Measurements from ENCODE around the gene PLA2G5. TPM values are rescaled to one million over a fixed set of nuclear protein-coding genes. Genes with fewer than 3 reads are reported as not detected.
"Not testable (repeated sequence)": the region's sequence is repeated elsewhere in the genome, so short reads cannot be mapped to it uniquely, and the experiment has no call there.

The PLA2G5 gene
- total RNA-seq, 4 donors from 2014 or later = 0.87 to 4.7 (median 2.2) TPM

- Histone ChIP-seq H3K9me3 (peaks cover 0 to 16% (median 0%) of the 10 kb centered on the region in 4 donors), H3K36me3 (no peaks in the 10 kb centered on the region), H3K4me3 (no peak overlapping the region), H3K27ac (no peak overlapping the region), H3K4me1 (no peaks in the 10 kb centered on the region), H3K27me3 (no peaks in the 10 kb centered on the region)
- WGBS, 2 donors = 72 to 77% methylated on average over 10 of the region's 10 CpGs
- no peak for DNase-seq (ENCODE audit: low spot score in 2 of 2)
- TF ChIP-seq CTCF (IDR thresholded peaks at IDR 0.05) (no peak), POLR2A (IDR thresholded peaks at IDR 0.05) (no peak), EP300 (IDR thresholded peaks at IDR 0.05) (no peak)
Measured at GRCh38 chr1:20125100-20125499, 55.1 kb downstream of the PLA2G5 start.

GRCh38 chr1:20126041-20126805 lies 56.2 kb downstream of the PLA2G5 start:
- H3K27me3 ChIP-seq = no peaks in the 10 kb centered on the region
- WGBS, 2 donors = 68% methylated on average over 8 to 9 of the region's 9 CpGs
- no peak for DNase-seq (ENCODE audit: low spot score in 2 of 2)
- H3K9me3 ChIP-seq = peaks cover 0 to 19% (median 0%) of the 10 kb centered on the region in 4 donors
- H3K4me3 ChIP-seq = no peak overlapping the region
- H3K36me3 ChIP-seq = no peaks in the 10 kb centered on the region
- no peak overlapping the region for H3K27ac ChIP-seq
- no peak for TF ChIP-seq CTCF (IDR thresholded peaks at IDR 0.05)
- no peak for TF ChIP-seq EP300 (IDR thresholded peaks at IDR 0.05)
- TF ChIP-seq POLR2A (IDR thresholded peaks at IDR 0.05) = no peak
- no peaks in the 10 kb centered on the region for H3K4me1 ChIP-seq

GRCh38 chr1:20126806-20127440 lies 56.9 kb downstream of the PLA2G5 start:
- Histone ChIP-seq H3K27ac (no peak overlapping the region), H3K27me3 (no peaks in the 10 kb centered on the region), H3K9me3 (peaks cover 0 to 19% (median 0%) of the 10 kb centered on the region in 4 donors), H3K36me3 (no peaks in the 10 kb centered on the region), H3K4me3 (no peak overlapping the region), H3K4me1 (no peaks in the 10 kb centered on the region)
- no peak for TF ChIP-seq CTCF (IDR thresholded peaks at IDR 0.05)
- TF ChIP-seq EP300 (IDR thresholded peaks at IDR 0.05) = no peak
- TF ChIP-seq POLR2A (IDR thresholded peaks at IDR 0.05) = no peak
- 87 to 89% methylated on average over 10 of the region's 10 CpGs for WGBS, 2 donors
- no peak for DNase-seq (ENCODE audit: low spot score in 2 of 2)

- H3K36me3 ChIP-seq; H3K4me1 ChIP-seq; H3K27me3 ChIP-seq; H3K27ac ChIP-seq; H3K4me3 ChIP-seq; DNase-seq (ENCODE audit: low spot score in 2 of 2): not testable (repeated sequence)
- WGBS, 2 donors = 98% methylated on average over 3 of the region's 3 CpGs
- H3K9me3 ChIP-seq = peaks cover 0 to 19% (median 0%) of the 10 kb centered on the region in 4 donors
Measured at GRCh38 chr1:20130518-20130917, 60.5 kb downstream of the PLA2G5 start.

GRCh38 chr1:20134995-20135394 lies 65.0 kb downstream of the PLA2G5 start:
- Histone ChIP-seq H3K36me3 (no peaks in the 10 kb centered on the region), H3K4me1 (no peaks in the 10 kb centered on the region), H3K4me3 (no peak overlapping the region), H3K27me3 (no peaks in the 10 kb centered on the region), H3K27ac (no peak overlapping the region), H3K9me3 (peaks cover 0 to 5% (median 0%) of the 10 kb centered on the region in 4 donors)
- TF ChIP-seq CTCF (IDR thresholded peaks at IDR 0.05) (no peak), EP300 (IDR thresholded peaks at IDR 0.05) (no peak), POLR2A (IDR thresholded peaks at IDR 0.05) (no peak)
- no peak for DNase-seq (ENCODE audit: low spot score in 2 of 2)
- WGBS, 2 donors = 91% methylated on average over 3 of the region's 3 CpGs
